ENCODE measurements around the gene ASB11.
A peak's percentile ranks its signal among the peaks of the same experiment; 100 is the strongest.

ASB11 gene

DNA sequence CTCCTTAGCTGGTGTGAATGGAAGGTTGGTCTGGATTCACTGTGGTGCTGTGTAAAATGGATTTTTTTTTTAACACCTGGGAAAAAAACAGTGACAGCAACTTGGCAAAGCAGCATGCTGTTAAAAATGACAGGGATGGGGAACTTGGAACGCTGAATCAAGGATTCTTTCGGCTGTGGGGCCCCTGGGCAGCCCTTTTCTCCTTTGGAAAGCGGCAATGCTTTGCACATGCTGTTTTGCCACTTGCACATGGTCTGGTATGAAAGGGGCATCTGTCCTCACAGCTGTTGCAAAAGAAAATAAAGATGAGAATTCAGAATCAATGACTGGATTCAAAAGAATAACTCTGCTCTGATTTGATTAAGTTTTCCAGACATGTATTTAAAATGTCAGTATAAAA is 30.5 kb upstream of the ASB11 start:
- TF ChIP-seq, protein P1, sequence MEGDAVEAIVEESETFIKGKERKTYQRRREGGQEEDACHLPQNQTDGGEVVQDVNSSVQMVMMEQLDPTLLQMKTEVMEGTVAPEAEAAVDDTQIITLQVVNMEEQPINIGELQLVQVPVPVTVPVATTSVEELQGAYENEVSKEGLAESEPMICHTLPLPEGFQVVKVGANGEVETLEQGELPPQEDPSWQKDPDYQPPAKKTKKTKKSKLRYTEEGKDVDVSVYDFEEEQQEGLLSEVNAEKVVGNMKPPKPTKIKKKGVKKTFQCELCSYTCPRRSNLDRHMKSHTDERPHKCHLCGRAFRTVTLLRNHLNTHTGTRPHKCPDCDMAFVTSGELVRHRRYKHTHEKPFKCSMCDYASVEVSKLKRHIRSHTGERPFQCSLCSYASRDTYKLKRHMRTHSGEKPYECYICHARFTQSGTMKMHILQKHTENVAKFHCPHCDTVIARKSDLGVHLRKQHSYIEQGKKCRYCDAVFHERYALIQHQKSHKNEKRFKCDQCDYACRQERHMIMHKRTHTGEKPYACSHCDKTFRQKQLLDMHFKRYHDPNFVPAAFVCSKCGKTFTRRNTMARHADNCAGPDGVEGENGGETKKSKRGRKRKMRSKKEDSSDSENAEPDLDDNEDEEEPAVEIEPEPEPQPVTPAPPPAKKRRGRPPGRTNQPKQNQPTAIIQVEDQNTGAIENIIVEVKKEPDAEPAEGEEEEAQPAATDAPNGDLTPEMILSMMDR (IDR thresholded peaks at IDR 0.05; ENCODE audit: borderline replicate concordance, control extremely low read depth, extremely low read depth, insufficient read depth, missing control alignments) = no peak
- DNase-seq (ENCODE audit: low spot score) = no peak
- in situ Hi-C loops (cut with MboI; ENCODE audit: low sequenced_read_pairs, unreplicated experiment) = loop anchor here (10.0 kb wide), 2 partner anchors 129 to 229 kb away; no protein-coding TSS in a partner anchor

- no peak for DNase-seq (ENCODE audit: low spot score)
- in situ Hi-C loops (cut with MboI; ENCODE audit: low sequenced_read_pairs, unreplicated experiment) = loop anchor here (10.0 kb wide), 2 partner anchors 131 to 231 kb away; no protein-coding TSS in a partner anchor
- TF ChIP-seq, protein P1 (IDR thresholded peaks at IDR 0.05; ENCODE audit: borderline replicate concordance, control extremely low read depth, extremely low read depth, insufficient read depth, missing control alignments) = no peak
These were observed 28.7 kb upstream of the ASB11 start for GRCh38 chrX:15344106-15344505.

DNA sequence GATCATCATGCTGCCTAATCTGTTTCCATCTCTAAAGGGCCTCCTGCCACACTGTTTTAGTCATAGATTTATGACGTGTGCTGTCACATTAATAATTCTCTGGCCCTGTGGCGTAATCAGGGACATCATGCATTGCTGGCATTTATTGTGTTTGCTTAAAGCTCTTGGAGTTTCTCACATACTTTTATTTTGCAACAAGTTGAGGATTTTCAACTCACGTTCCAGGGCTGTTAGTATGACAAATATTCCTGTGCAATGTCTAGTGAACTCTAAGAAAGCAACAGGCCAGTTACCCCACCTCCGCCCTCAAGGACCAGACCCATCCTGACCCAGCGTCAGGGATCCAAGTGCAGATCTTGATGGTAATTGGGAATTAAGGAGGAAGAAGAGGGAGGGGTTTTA is 27.6 kb upstream of the ASB11 start:
- TF ChIP-seq, protein P1 (IDR thresholded peaks at IDR 0.05; ENCODE audit: borderline replicate concordance, control extremely low read depth, extremely low read depth, insufficient read depth, missing control alignments) = no peak
- DNase-seq (ENCODE audit: low spot score) = no peak
- in situ Hi-C loops (cut with MboI; ENCODE audit: low sequenced_read_pairs, unreplicated experiment) = loop anchor here (10.0 kb wide), 2 partner anchors 132 to 232 kb away; no protein-coding TSS in a partner anchor

- no peak for DNase-seq (ENCODE audit: low spot score)
- in situ Hi-C loops (cut with MboI; ENCODE audit: low sequenced_read_pairs, unreplicated experiment) = loop anchor here (10.0 kb wide), 2 partner anchors 134 to 234 kb away; no protein-coding TSS in a partner anchor
- TF ChIP-seq, protein P1 (IDR thresholded peaks at IDR 0.05; ENCODE audit: borderline replicate concordance, control extremely low read depth, extremely low read depth, insufficient read depth, missing control alignments) = no peak
These were observed 25.4 kb upstream of the ASB11 start for GRCh38 chrX:15340867-15341266.

- TF ChIP-seq, protein P1 (IDR thresholded peaks at IDR 0.05; ENCODE audit: borderline replicate concordance, control extremely low read depth, extremely low read depth, insufficient read depth, missing control alignments) = no peak
- no peak for DNase-seq (ENCODE audit: low spot score)
- in situ Hi-C loops (cut with MboI; ENCODE audit: low sequenced_read_pairs, unreplicated experiment) = no loop called here
These were observed 20.6 kb upstream of the ASB11 start for GRCh38 chrX:15336023-15336413.

DNA sequence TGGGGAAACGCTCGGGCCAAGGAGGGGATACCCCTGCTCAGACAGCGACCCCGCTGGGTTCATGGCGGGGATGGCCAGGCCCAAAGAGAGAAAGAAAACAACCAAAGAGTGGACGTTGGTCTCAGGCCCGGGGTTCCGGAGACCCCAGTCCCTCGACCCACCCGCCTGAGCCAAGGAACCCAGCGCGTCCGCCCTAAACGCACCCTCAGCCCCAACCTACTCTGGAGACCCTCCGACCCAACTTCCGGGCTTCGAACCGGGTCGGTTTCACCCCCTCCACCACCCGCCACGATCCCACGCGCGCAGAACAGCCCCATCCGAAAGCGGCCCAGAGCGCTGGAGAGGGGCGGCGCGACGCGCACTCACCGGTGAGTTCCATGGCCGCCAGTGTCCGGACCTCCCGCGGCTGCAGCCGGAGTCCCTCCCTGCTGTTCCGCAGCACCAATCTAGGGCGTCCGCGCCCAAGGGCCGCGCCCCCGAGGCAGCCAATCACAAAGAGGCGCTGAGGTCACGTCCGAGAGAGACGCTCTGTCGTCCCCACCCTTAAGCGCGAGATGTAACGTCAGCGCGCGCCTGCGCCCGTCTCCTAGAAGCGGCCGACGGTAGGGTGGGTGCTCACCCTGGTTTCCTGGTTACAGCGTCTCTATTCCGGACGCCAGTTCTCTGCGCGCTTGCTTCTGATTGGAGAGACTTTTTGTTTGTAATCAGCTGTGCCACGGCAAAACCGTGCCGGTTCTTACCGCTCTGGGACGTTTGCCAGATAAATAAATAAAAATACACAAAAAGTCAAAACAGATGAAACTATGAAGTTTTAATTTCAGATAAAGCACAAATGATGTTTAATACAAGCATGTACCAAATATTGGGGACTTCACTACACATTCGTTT is 19.9 kb upstream of the ASB11 start, which contains the start of gene PIGA:
Gene PIGA (minus strand): TSS at position 389 of the 888 bp plus-strand sequence. CDS start 3,593 bp downstream, outside the sequence.
- in situ Hi-C loops (cut with MboI; ENCODE audit: low sequenced_read_pairs, unreplicated experiment) = no loop called here
- DNase-seq (ENCODE audit: low spot score) = peak; percentile 91
- TF ChIP-seq, protein P1 (IDR thresholded peaks at IDR 0.05; ENCODE audit: borderline replicate concordance, control extremely low read depth, extremely low read depth, insufficient read depth, missing control alignments) = no peak

Measured in GM13976 (cell line).